ENCODE data around the gene LRRIQ4.
A peak's percentile ranks its signal among the peaks of the same experiment; 100 is the strongest.

GRCh38 chr3:169880576-169881250 lies 68.0 kb downstream of the LRRIQ4 start:
- TF ChIP-seq NFIC (IDR thresholded peaks at IDR 0.05) (no peak), RAD21 (IDR thresholded peaks at IDR 0.05; ENCODE audit: low read depth) (no peak), USF1 (IDR thresholded peaks at IDR 0.05) (0 out of 2 replicates have a peak, but pooled peaks have one; percentile 30), TEAD4 (IDR thresholded peaks at IDR 0.05) (no peak), CEBPB (IDR thresholded peaks at IDR 0.05) (no peak), FOXM1 (IDR thresholded peaks at IDR 0.05; ENCODE audit: borderline replicate concordance, low read depth) (no peak), YY1 (IDR thresholded peaks at IDR 0.05; ENCODE audit: low read depth) (no peak), ZBTB7A (IDR thresholded peaks at IDR 0.05; ENCODE audit: low read depth) (no peak)
- TF ChIP-seq, protein P1, sequence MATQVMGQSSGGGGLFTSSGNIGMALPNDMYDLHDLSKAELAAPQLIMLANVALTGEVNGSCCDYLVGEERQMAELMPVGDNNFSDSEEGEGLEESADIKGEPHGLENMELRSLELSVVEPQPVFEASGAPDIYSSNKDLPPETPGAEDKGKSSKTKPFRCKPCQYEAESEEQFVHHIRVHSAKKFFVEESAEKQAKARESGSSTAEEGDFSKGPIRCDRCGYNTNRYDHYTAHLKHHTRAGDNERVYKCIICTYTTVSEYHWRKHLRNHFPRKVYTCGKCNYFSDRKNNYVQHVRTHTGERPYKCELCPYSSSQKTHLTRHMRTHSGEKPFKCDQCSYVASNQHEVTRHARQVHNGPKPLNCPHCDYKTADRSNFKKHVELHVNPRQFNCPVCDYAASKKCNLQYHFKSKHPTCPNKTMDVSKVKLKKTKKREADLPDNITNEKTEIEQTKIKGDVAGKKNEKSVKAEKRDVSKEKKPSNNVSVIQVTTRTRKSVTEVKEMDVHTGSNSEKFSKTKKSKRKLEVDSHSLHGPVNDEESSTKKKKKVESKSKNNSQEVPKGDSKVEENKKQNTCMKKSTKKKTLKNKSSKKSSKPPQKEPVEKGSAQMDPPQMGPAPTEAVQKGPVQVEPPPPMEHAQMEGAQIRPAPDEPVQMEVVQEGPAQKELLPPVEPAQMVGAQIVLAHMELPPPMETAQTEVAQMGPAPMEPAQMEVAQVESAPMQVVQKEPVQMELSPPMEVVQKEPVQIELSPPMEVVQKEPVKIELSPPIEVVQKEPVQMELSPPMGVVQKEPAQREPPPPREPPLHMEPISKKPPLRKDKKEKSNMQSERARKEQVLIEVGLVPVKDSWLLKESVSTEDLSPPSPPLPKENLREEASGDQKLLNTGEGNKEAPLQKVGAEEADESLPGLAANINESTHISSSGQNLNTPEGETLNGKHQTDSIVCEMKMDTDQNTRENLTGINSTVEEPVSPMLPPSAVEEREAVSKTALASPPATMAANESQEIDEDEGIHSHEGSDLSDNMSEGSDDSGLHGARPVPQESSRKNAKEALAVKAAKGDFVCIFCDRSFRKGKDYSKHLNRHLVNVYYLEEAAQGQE (IDR thresholded peaks at IDR 0.05; ENCODE audit: low read depth) = no peak
